Muscle of leg (tissue), 11 donors: ENCODE results near the gene GPR160. TPM values are rescaled to one million over a fixed set of nuclear protein-coding genes. Genes with fewer than 3 reads are reported as not detected.

Experiments used
- DNase-seq: peaks from one replicate; pipeline ENCODE4 v3.0.0; 2013
- H3K27ac ChIP-seq: one replicate; pipeline ENCODE4 v1.5.1; 2013; ENCODE audit warnings: mild to moderate bottlenecking, low read length, control low read depth
- H3K27me3 ChIP-seq: one replicate; pipeline ENCODE4 v1.6.1; 2013; ENCODE audit warnings: low read length; ENCODE audit not compliant: control insufficient read depth, insufficient read depth
- H3K36me3 ChIP-seq: one replicate; pipeline ENCODE4 v1.6.1; 2013; ENCODE audit warnings: low read length; ENCODE audit not compliant: control insufficient read depth, insufficient read depth
- H3K4me1 ChIP-seq: one replicate; pipeline ENCODE4 v1.6.1; 2013; ENCODE audit warnings: low read length; ENCODE audit not compliant: control insufficient read depth, insufficient read depth
- H3K4me3 ChIP-seq: one replicate; pipeline ENCODE4 v1.5.1; 2013; ENCODE audit warnings: low read length, control low read depth
- H3K9me3 ChIP-seq: replicated peaks from 2 replicates; pipeline ENCODE4 v1.6.1; 2013; ENCODE audit warnings: low read depth, low read length; ENCODE audit not compliant: control insufficient read depth
- WGBS: methylation state at CpG from one replicate; pipeline ENCODE4 v1.1.5; 2013; ENCODE audit warnings: missing lambda C conversion rate; ENCODE audit not compliant: insufficient coverage; 5-methylcytosine and 5-hydroxymethylcytosine counted together
- polyA plus RNA-seq, 8 donors: library from polyadenylated mRNA; unstranded; fragments of 120-200 nt; gene quantifications; one replicate each; pipeline versions ENCODE4 v1.2.1 to v1.2.3, GENCODE V29; 2013; ENCODE audit warnings: inconsistent platforms in 1 of 8, low replicate concordance in 1 of 8; ENCODE audit not compliant: insufficient read length in 8 of 8, insufficient read depth in 1 of 8
- total RNA-seq: library from RNA; stranded (reverse); fragments of 120-200 nt; gene quantifications from one replicate; pipeline ENCODE4 v1.2.4, GENCODE V29; 2013

Gene GPR160
- total and polyA plus RNA-seq, 9 donors: 1.2 to 14.0 (median 2.8) TPM

GRCh38 chr3:170046269-170047132 is 8.7 kb downstream of the GPR160 start:
- Histone ChIP-seq H3K27ac (no peak overlapping the region), H3K27me3 (no peaks in the 10 kb centered on the region), H3K4me3 (no peak overlapping the region), H3K9me3 (no peaks in the 10 kb centered on the region), H3K36me3 (no peaks in the 10 kb centered on the region), H3K4me1 (peaks cover 7% of the 10 kb centered on the region)
- DNase-seq: no peak
- 75% methylated on average over 2 of the region's 5 CpGs for WGBS

- Histone ChIP-seq H3K4me1 (peaks cover 7% of the 10 kb centered on the region), H3K36me3 (no peaks in the 10 kb centered on the region)
- DNase-seq: no peak
These were observed 9.3 kb downstream of the GPR160 start for GRCh38 chr3:170047133-170047404.

GRCh38 chr3:170049146-170050000 is 11.6 kb downstream of the GPR160 start:
- H3K4me1 ChIP-seq: peaks cover 5% of the 10 kb centered on the region
- no peak overlapping the region for H3K27ac ChIP-seq
- H3K9me3 ChIP-seq: no peaks in the 10 kb centered on the region
- DNase-seq: no peak
- no peaks in the 10 kb centered on the region for H3K36me3 ChIP-seq
- H3K4me3 ChIP-seq: no peak overlapping the region
- no peaks in the 10 kb centered on the region for H3K27me3 ChIP-seq
- 34% methylated on average over 5 of the region's 10 CpGs for WGBS

More at GRCh38 chr3:170047133-170047404, 9.3 kb downstream of the GPR160 start:
- Histone ChIP-seq H3K4me3 (no peak overlapping the region), H3K27me3 (no peaks in the 10 kb centered on the region), H3K27ac (no peak overlapping the region), H3K9me3 (no peaks in the 10 kb centered on the region)
- WGBS: 100% methylated on average over 1 of the region's 3 CpGs

GRCh38 chr3:170050753-170051152 is 13.0 kb downstream of the GPR160 start:
- Histone ChIP-seq H3K27me3 (no peaks in the 10 kb centered on the region), H3K27ac (no peak overlapping the region), H3K4me3 (no peak overlapping the region), H3K9me3 (no peaks in the 10 kb centered on the region), H3K4me1 (peaks cover 5% of the 10 kb centered on the region), H3K36me3 (no peaks in the 10 kb centered on the region)
- WGBS: no CpG with 5 or more reads among the region's 4 CpGs
- no peak for DNase-seq

- Histone ChIP-seq H3K4me3 (no peak overlapping the region), H3K27ac (no peak overlapping the region), H3K4me1 (peaks cover 5% of the 10 kb centered on the region), H3K36me3 (no peaks in the 10 kb centered on the region), H3K27me3 (no peaks in the 10 kb centered on the region), H3K9me3 (no peaks in the 10 kb centered on the region)
- no peak for DNase-seq
These were observed 14.6 kb downstream of the GPR160 start for GRCh38 chr3:170052398-170052797.

GRCh38 chr3:170054204-170054603 is 16.4 kb downstream of the GPR160 start:
- DNase-seq: no peak
- H3K9me3 ChIP-seq: no peaks in the 10 kb centered on the region
- H3K36me3 ChIP-seq: no peaks in the 10 kb centered on the region
- WGBS: no CpG with 5 or more reads among the region's 1 CpG
- no peaks in the 10 kb centered on the region for H3K27me3 ChIP-seq
- H3K27ac ChIP-seq: no peak overlapping the region
- H3K4me3 ChIP-seq: no peak overlapping the region
- H3K4me1 ChIP-seq: peaks cover 5% of the 10 kb centered on the region

GRCh38 chr3:170055209-170055608 is 17.4 kb downstream of the GPR160 start:
- 91% methylated on average over 3 of the region's 5 CpGs for WGBS
- H3K27ac ChIP-seq: no peak overlapping the region
- no peak overlapping the region for H3K4me3 ChIP-seq
- H3K9me3 ChIP-seq: no peaks in the 10 kb centered on the region
- no peaks in the 10 kb centered on the region for H3K27me3 ChIP-seq
- no peaks in the 10 kb centered on the region for H3K36me3 ChIP-seq
- no peaks in the 10 kb centered on the region for H3K4me1 ChIP-seq
- no peak for DNase-seq

- H3K4me1 ChIP-seq: no peaks in the 10 kb centered on the region
- no peak overlapping the region for H3K27ac ChIP-seq
- WGBS: 100% methylated on average over 2 of the region's 3 CpGs
- H3K27me3 ChIP-seq: no peaks in the 10 kb centered on the region
- no peaks in the 10 kb centered on the region for H3K36me3 ChIP-seq
- DNase-seq: no peak
- H3K4me3 ChIP-seq: no peak overlapping the region
- no peaks in the 10 kb centered on the region for H3K9me3 ChIP-seq
These were observed 19.1 kb downstream of the GPR160 start for GRCh38 chr3:170056710-170057454.

GRCh38 chr3:170057550-170057949 is 19.8 kb downstream of the GPR160 start:
- H3K4me1 ChIP-seq: no peaks in the 10 kb centered on the region
- DNase-seq: no peak
- WGBS: 91% methylated on average over 2 of the region's 3 CpGs
- H3K9me3 ChIP-seq: no peaks in the 10 kb centered on the region
- no peak overlapping the region for H3K4me3 ChIP-seq
- H3K36me3 ChIP-seq: no peaks in the 10 kb centered on the region
- H3K27ac ChIP-seq: no peak overlapping the region
- no peaks in the 10 kb centered on the region for H3K27me3 ChIP-seq

- H3K9me3 ChIP-seq: no peaks in the 10 kb centered on the region
- WGBS: 70% methylated on average over 2 of the region's 6 CpGs
These were observed 20.3 kb downstream of the GPR160 start for GRCh38 chr3:170058127-170058526.

More at GRCh38 chr3:170058127-170058526, 20.3 kb downstream of the GPR160 start:
- Histone ChIP-seq H3K36me3 (no peaks in the 10 kb centered on the region), H3K4me1 (no peaks in the 10 kb centered on the region), H3K27me3 (no peaks in the 10 kb centered on the region), H3K27ac (no peak overlapping the region), H3K4me3 (no peak overlapping the region)
- DNase-seq: no peak
